Esophagus muscularis mucosa (tissue), 4 donors: ENCODE measurements around the gene RAET1E. TPM values are rescaled to one million over a fixed set of nuclear protein-coding genes. Genes with fewer than 3 reads are reported as not detected.

ENCODE experiments used
- DNase-seq: peaks from one replicate; pipeline ENCODE4 v3.0.0-alpha.2; 2017; ENCODE audit errors: extremely low spot score
- H3K27ac ChIP-seq, 4 donors: fragments of 200-600 bp; sonication (generic); replicated peaks in 1 of 4; 1 replicate in 3 of 4; 2 replicates in 1 of 4; pipeline ENCODE4 v1.5.1; 2016 to 2019; ENCODE audit warnings: mild to moderate bottlenecking in 1 of 4
- H3K27me3 ChIP-seq, 4 donors: fragments of 200-600 bp; sonication (generic); one replicate each; pipeline versions ENCODE4 v1.5.1 to v1.6.0; 2016 to 2019
- H3K36me3 ChIP-seq, 4 donors: fragments of 200-600 bp; sonication (generic); one replicate each; pipeline ENCODE4 v1.5.1; 2016 to 2019
- H3K4me1 ChIP-seq, 4 donors: fragments of 200-600 bp; sonication (generic); one replicate each; pipeline ENCODE4 v1.5.1; 2016 to 2019
- H3K4me3 ChIP-seq, 4 donors: fragments of 200-600 bp; sonication (generic); 1 replicate in 2 of 4; 2 replicates in 2 of 4; pipeline ENCODE4 v1.5.1; 2016 to 2019; ENCODE audit warnings: mild to moderate bottlenecking in 4 of 4, moderate library complexity in 1 of 4
- H3K9me3 ChIP-seq, 4 donors: fragments of 200-600 bp; sonication (generic); 1 replicate in 3 of 4; 2 replicates in 1 of 4; pipeline ENCODE4 v1.5.1; 2016 to 2019
- EP300 ChIP-seq: sonication (generic); formaldehyde crosslinking; IDR thresholded peaks from one replicate; pipeline ENCODE4 v1.6.1; 2017; ENCODE audit warnings: antibody characterized with exemption
- POLR2A ChIP-seq: fragments of 450-650 bp; IDR thresholded peaks from one replicate; pipeline ENCODE4 v1.6.1; 2017; ENCODE audit warnings: antibody characterized with exemption, moderate library complexity, mild to moderate bottlenecking, low read depth
- POLR2AphosphoS5 ChIP-seq, 2 donors: sonication (generic); formaldehyde crosslinking; IDR thresholded peaks; one replicate each; pipeline ENCODE4 v1.6.1; 2017; ENCODE audit warnings: antibody characterized with exemption in 2 of 2
- WGBS: methylation state at CpG from one replicate; pipeline ENCODE4 v1.1.5; 2018; 5-methylcytosine and 5-hydroxymethylcytosine counted together
- intact Hi-C: fragments of 100-400 bp; cut with DNase I; formaldehyde crosslinking; loops from one replicate; pipeline ENCODE4 v1.15.1; 2023
- total RNA-seq, 4 donors: library from RNA; depleted of rRNA; stranded (reverse); fragments of >200 nt; gene quantifications; one replicate each; pipeline versions ENCODE4 v1.1.0 to v1.2.1, GENCODE V29; 2016
- TF ChIP-seq, protein P1 (sequence below), 3 experiments: fragments of 200-600 bp in 2 of 3; fragments of 450-650 bp in 1 of 3; sonication (generic) in 2 of 3; IDR thresholded peaks; one replicate each; pipeline ENCODE4 v1.5.1; 2017 to 2019; ENCODE audit warnings: antibody characterized with exemption in 3 of 3, mild to moderate bottlenecking in 2 of 3, moderate library complexity in 1 of 3

RAET1E gene
- total RNA-seq, 4 donors from 2014 or later: 0.29 TPM; not detected in 3

DNA sequence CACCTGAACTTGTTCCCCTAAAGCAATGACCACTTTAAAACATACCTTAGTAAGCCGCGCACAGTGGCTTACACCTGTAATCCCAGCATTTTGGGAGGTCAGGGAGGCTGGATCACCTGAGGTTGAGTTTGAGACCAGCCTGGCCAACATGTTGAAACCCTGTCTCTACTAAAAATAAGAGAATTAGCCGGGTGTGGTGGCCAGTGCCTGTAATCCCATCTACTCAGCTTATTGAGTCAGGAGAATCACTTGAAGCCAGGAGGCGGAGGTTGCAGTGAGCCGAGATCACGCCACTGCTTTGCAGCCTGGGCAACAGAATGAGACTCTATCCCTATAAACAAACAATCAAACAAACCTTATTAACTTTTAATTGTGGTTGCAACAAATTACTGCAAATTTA is 1.6 kb upstream of the RAET1E start:
- 73% methylated on average over 6 of the region's 6 CpGs for WGBS
- intact Hi-C loops: no loop called here
- TF ChIP-seq, protein P1, sequence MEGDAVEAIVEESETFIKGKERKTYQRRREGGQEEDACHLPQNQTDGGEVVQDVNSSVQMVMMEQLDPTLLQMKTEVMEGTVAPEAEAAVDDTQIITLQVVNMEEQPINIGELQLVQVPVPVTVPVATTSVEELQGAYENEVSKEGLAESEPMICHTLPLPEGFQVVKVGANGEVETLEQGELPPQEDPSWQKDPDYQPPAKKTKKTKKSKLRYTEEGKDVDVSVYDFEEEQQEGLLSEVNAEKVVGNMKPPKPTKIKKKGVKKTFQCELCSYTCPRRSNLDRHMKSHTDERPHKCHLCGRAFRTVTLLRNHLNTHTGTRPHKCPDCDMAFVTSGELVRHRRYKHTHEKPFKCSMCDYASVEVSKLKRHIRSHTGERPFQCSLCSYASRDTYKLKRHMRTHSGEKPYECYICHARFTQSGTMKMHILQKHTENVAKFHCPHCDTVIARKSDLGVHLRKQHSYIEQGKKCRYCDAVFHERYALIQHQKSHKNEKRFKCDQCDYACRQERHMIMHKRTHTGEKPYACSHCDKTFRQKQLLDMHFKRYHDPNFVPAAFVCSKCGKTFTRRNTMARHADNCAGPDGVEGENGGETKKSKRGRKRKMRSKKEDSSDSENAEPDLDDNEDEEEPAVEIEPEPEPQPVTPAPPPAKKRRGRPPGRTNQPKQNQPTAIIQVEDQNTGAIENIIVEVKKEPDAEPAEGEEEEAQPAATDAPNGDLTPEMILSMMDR (IDR thresholded peaks at IDR 0.05): no peak
- no peak for TF ChIP-seq EP300
- no peak for TF ChIP-seq POLR2A
- TF ChIP-seq POLR2AphosphoS5 (IDR thresholded peaks at IDR 0.05): no peak

GRCh38 chr6:149898966-149899365 is 1.1 kb upstream of the RAET1E start:
- 98% methylated on average over 9 of the region's 9 CpGs for WGBS
- intact Hi-C loops: no loop called here
- peaks cover 30 to 37% (median 34%) of the 10 kb centered on the region in 4 donors for H3K4me1 ChIP-seq
- H3K27me3 ChIP-seq: no peaks in the 10 kb centered on the region
- H3K36me3 ChIP-seq: no peaks in the 10 kb centered on the region
- no peak overlapping the region for H3K27ac ChIP-seq
- no peak for DNase-seq
- no peaks in the 10 kb centered on the region for H3K9me3 ChIP-seq
- TF ChIP-seq, protein P1 (IDR thresholded peaks at IDR 0.05): no peak
- TF ChIP-seq EP300 (no peak), POLR2A (no peak), POLR2AphosphoS5 (IDR thresholded peaks at IDR 0.05) (no peak)
- H3K4me3 ChIP-seq: no peak overlapping the region

More for the DNA sequence above, 1.6 kb upstream of the RAET1E start:
- H3K27ac ChIP-seq: no peak overlapping the region
- H3K9me3 ChIP-seq: no peaks in the 10 kb centered on the region
- no peaks in the 10 kb centered on the region for H3K36me3 ChIP-seq
- H3K27me3 ChIP-seq: no peaks in the 10 kb centered on the region
- H3K4me1 ChIP-seq: peaks cover 30 to 37% (median 34%) of the 10 kb centered on the region in 4 donors
- DNase-seq: no peak
- H3K4me3 ChIP-seq: no peak overlapping the region

- H3K27ac ChIP-seq: peak overlapping the region; percentile 69 to 80 (median 74)
- H3K4me3 ChIP-seq: peak overlapping the region; percentile 36 to 50 (median 38)
- 39% methylated on average over 13 of the region's 13 CpGs for WGBS
- TF ChIP-seq EP300 (no peak), POLR2AphosphoS5 (IDR thresholded peaks at IDR 0.05) (peak; percentile 59 to 64)
- no peaks in the 10 kb centered on the region for H3K36me3 ChIP-seq
- no peaks in the 10 kb centered on the region for H3K27me3 ChIP-seq
- DNase-seq: peak; percentile 87
- peaks cover 30 to 37% (median 34%) of the 10 kb centered on the region in 4 donors for H3K4me1 ChIP-seq
- intact Hi-C loops: no loop called here
- H3K9me3 ChIP-seq: no peaks in the 10 kb centered on the region
Observed at GRCh38 chr6:149897015-149897697, 757 bp downstream of the RAET1E start.

- Histone ChIP-seq H3K4me1 (peaks cover 30 to 37% (median 34%) of the 10 kb centered on the region in 4 donors), H3K27ac (peak overlapping the region; percentile 69 to 80 (median 74)), H3K4me3 (no peak overlapping the region), H3K9me3 (no peaks in the 10 kb centered on the region), H3K27me3 (no peaks in the 10 kb centered on the region), H3K36me3 (no peaks in the 10 kb centered on the region)
- 96% methylated on average over 3 of the region's 3 CpGs for WGBS
- intact Hi-C loops: no loop called here
- TF ChIP-seq EP300: no peak
- TF ChIP-seq, protein P1 (IDR thresholded peaks at IDR 0.05): no peak
- TF ChIP-seq POLR2AphosphoS5 (IDR thresholded peaks at IDR 0.05): no peak
- no peak for TF ChIP-seq POLR2A
- DNase-seq: peak; percentile 70
Observed at GRCh38 chr6:149896491-149896890, 1.4 kb downstream of the RAET1E start.

DNA sequence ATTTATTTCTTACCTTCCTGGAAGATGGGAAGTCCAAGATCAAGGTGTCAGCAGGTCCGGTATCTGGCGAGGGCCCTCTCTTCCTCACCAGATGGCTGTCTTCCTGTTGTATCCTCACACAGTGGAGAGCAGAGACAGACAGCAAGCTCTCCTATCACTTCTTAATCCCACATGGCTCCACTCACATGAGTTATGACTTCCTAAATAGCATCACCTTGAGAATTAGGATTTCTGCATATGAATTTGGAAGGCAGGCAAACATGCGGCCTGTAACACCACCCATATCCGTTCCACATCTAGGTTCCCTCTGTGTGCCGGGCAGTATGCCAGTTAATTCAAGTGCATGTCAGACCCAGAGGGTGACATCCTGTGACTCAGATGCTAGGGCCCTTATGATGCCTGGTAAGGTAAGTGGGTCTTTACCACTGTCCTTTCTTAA is 2.1 kb downstream of the RAET1E start:
- TF ChIP-seq POLR2A: no peak
- TF ChIP-seq POLR2AphosphoS5 (IDR thresholded peaks at IDR 0.05): peak in 1 of 2 donors; percentile 21
- peak; percentile 81 for DNase-seq
- peak overlapping the region; percentile 61 to 80 (median 66) for H3K27ac ChIP-seq
- H3K4me3 ChIP-seq: no peak overlapping the region
- WGBS: 41% methylated on average over 5 of the region's 5 CpGs
- H3K36me3 ChIP-seq: no peaks in the 10 kb centered on the region
- intact Hi-C loops: no loop called here
- H3K27me3 ChIP-seq: no peaks in the 10 kb centered on the region
- H3K9me3 ChIP-seq: no peaks in the 10 kb centered on the region
- peaks cover 30 to 37% (median 34%) of the 10 kb centered on the region in 4 donors for H3K4me1 ChIP-seq
